Activated T-cell treated with anti-CD3 and anti-CD28 coated beads for 4 hours (primary cell): ENCODE measurements around the gene TUBB.
"Not testable (repeated sequence)": the region's sequence is repeated elsewhere in the genome, so short reads cannot be mapped to it uniquely, and the experiment has no call there.

Experiments
- DNase-seq: peaks from one replicate; pipeline ENCODE4 v3.0.0-alpha.2; 2020

Gene TUBB

GRCh38 chr6:30687659-30688431, 32.3 kb upstream of the TUBB start:
- DNase-seq, result no peak

GRCh38 chr6:30688569-30688968, 31.6 kb upstream of the TUBB start:
- DNase-seq, result no peak

GRCh38 chr6:30689022-30689865, 30.9 kb upstream of the TUBB start:
- no peak for DNase-seq

- no peak for DNase-seq
These were observed 30.2 kb upstream of the TUBB start for GRCh38 chr6:30689985-30690384.

GRCh38 chr6:30690403-30691207, 29.5 kb upstream of the TUBB start, which contains the start of gene NRM:
Gene NRM, minus strand, starts transcription at chr6:30690984. Its CDS starts 10 bp downstream, at chr6:30690974.
- DNase-seq, result peak; percentile 60

GRCh38 chr6:30691208-30691847, 28.8 kb upstream of the TUBB start:
- DNase-seq, result no peak

- DNase-seq, result no peak
These were observed 23.7 kb upstream of the TUBB start for GRCh38 chr6:30696432-30696831.

- DNase-seq, result no peak
These were observed 19.8 kb upstream of the TUBB start for GRCh38 chr6:30700340-30700739.

- DNase-seq, result no peak
These were observed 17.1 kb upstream of the TUBB start for GRCh38 chr6:30703011-30703410.

- DNase-seq, result no peak
These were observed 16.3 kb upstream of the TUBB start for GRCh38 chr6:30703821-30704220.

GRCh38 chr6:30705620-30706019, 14.5 kb upstream of the TUBB start:
- DNase-seq, result no peak

- DNase-seq, result no peak
These were observed 12.8 kb upstream of the TUBB start for GRCh38 chr6:30707281-30707850.

GRCh38 chr6:30709101-30709868, 10.9 kb upstream of the TUBB start:
- no peak for DNase-seq

GRCh38 chr6:30711758-30712380, 8.3 kb upstream of the TUBB start:
- no peak for DNase-seq

- DNase-seq, result no peak
These were observed 7.7 kb upstream of the TUBB start for GRCh38 chr6:30712441-30712945.

GRCh38 chr6:30714263-30714662, 5.9 kb upstream of the TUBB start:
- DNase-seq, result no peak

GRCh38 chr6:30716879-30717128, 3.3 kb upstream of the TUBB start:
- DNase-seq, result no peak

- peak; percentile 96 for DNase-seq
These were observed 2.9 kb upstream of the TUBB start, which contains the start of gene MDC1 for GRCh38 chr6:30717129-30717844. Gene MDC1, minus strand, starts transcription at chr6:30717281. Its CDS starts 2,106 bp downstream, at chr6:30715175.

GRCh38 chr6:30717845-30718720, 2.1 kb upstream of the TUBB start:
- DNase-seq, result not testable (repeated sequence)
